GM03348 (cell line): ENCODE measurements around the gene CCT8L2.
"Not testable (repeated sequence)": the region's sequence is repeated elsewhere in the genome, so short reads cannot be mapped to it uniquely, and the experiment has no call there.

ENCODE experiments used
- DNase-seq: peaks from one replicate; pipeline ENCODE4 v3.0.0; 2012; ENCODE audit warnings: low spot score

CCT8L2 gene

DNA sequence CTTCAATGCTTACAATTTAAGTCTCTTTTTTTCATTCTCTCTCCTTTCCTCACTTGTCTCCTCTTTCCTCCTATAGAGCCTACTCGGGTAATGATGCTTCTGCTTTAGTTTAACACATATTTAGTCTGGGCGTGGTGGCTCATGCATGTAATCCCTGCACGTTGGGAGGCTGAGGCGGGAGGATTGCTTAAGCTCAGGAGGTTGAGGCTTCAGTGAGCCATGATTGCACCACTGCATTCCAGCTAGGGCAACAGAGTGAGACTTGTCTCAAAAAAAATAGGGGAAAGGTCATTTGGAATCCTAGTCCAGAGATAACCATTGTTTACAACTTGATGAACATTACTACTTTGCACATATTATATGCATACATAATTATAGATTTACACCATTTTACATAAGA is 1.4 kb upstream of the CCT8L2 start:
- no peak for DNase-seq

DNA sequence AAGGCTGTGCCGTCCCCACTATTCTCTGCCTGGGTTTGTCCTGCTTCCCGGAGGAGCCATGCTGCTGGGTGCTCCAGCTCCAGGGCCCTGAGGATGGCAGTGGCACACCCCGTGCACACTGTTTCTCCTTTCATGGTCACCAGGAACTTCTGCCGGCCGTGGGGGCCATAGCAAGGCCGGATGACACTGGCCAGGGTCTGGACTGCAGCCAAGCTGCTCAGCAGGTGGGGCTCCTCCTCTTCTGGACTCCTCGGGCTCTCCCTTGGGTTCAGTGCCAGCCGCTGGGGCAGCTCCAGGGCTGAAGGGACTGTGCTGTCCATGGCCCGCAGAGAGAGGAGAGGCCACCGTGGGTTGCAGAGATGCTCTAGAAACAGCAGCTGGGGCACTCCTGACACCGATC is 379 bp downstream of the CCT8L2 start:
- DNase-seq: not testable (repeated sequence)

- DNase-seq: not testable (repeated sequence)
Measured at GRCh38 chr22:16591136-16591535, 1.5 kb downstream of the CCT8L2 start.

DNA sequence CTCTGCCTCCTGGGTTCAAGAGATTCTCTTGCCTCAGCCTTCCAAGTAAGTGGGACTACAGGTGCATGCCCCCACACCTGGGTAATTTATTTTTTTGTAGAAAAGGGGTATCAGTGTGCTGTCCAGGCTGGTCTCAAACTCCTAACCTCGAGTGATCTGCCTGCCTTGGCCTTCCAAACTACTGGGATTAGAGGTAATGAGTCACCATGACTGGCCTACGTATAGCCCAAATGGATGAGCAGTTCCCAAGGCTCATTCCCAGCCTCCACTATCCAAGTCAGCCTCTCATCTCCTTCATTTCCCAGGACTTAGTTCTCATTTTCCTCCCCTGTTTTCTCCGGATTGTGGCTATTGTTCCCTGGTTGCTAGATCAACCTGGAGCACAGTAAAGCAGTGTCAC is 5.6 kb downstream of the CCT8L2 start:
- no peak for DNase-seq

DNA sequence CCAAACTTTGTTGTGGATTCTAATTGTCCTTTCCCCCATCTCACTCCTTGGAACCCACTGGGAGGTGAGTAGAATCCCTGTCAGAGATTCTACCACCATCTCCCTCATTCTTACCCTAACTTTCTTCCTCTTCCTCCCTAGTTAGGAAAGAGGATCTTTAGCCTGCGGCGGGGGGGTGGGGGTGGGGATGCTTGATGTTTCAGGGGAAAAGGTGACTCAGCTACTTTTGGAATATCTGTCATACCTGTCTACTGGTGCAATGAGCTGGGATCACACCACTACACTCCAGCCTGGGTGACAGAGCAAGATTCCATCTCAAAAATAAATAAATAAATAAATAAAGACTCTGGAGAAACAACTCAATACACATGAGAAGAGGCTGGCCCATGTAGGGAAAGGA is 6.4 kb downstream of the CCT8L2 start:
- DNase-seq: no peak

DNA sequence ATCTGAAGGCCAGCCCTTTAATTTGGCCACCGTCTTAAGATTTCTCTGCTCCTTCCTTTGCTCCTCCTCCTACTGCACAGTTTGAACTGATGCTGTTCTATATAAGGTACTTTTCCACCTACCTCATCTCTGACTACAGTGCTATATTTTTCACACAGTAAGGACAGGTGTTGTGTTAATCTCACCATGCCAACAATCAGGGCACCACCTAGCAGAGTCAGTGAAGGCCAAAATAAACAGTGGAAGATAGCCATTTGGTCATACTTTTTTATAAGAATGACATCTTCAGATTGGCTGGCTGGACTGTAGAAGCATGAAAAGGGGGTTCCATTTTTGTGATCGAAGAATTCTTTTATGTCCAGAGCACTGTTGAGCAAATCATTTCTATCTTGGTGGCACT is 11.7 kb downstream of the CCT8L2 start:
- DNase-seq: not testable (repeated sequence)

- not testable (repeated sequence) for DNase-seq
Measured at GRCh38 chr22:16569240-16569834, 23.3 kb downstream of the CCT8L2 start.

GRCh38 chr22:16568425-16568758 is 24.2 kb downstream of the CCT8L2 start:
- no peak for DNase-seq

- not testable (repeated sequence) for DNase-seq
Measured at GRCh38 chr22:16567617-16568424, 24.8 kb downstream of the CCT8L2 start.

DNA sequence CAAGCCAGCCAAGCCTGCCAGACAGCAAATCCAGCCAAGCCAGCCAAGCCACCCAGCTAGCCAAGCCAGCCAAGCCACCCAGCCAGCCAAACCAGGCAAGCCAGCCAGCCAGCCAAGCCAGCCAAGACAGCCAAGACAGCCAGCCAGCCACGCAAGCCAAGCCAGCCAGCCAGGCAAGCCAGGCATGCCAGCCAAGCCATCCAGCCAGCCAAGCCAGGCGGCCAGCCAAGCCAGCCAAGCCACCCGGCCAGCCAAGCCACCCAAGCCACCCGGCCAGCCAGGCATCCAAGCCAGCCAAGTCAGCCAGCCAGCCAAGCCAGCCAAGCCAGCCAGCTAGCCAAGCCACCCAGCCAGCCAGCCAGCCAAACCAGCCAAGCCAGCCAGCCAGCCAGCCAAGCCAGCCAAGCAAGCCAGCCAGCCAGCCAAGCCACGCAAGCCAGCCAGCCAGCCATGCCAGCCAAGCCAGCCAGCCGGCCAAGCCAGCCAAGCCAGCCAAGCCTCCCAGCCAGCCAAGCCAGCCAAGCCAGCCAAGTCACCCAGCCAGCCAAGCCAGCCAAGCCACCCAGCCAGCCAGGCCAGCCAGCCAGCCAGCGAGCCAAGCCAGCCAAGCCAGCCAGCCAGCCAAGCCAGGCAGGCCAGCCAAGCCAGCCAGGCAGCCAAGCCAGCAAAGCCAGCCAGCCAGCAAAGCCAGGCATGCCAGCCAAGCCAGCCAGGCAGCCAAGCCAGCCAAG is 26.0 kb downstream of the CCT8L2 start:
- DNase-seq: not testable (repeated sequence)

DNA sequence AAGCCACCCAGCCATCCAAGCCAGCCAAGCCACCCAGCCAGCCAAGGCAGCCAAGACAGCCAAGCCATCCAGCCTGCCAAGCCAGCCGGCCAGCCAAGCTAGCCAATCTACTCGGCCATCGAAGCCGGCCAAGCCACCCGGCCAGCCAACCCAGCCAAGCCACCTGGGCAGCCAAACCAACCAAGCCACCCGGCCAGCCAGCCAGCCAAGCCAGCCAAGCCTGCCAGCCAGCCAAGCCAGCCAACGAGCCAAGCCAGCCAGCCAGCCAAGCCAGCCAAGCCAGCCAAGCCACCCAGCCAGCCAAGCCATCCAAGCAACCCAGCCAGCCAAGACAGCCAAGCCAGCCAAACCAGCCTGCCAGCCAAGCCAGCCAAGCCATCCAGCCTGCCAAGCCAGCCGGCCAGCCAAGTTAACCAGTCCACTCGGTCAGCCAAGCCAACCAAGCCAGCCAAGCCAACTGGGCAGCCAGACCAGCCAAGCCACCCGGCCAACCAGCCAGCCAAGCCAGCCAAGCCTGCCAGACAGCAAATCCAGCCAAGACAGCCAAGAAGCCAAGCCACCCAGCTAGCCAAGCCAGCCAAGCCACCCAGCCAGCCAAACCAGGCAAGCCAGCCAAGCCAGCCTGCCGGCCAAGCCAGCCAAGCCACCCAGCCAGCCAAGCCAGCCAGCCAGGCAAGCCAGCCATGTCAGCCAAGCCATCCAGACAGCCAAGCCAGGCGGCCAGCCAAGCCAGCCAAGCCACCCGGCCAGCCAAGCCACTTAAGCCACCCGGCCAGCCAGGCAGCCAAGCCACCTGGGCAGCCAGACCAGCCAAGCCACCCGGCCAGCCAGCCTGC is 26.8 kb downstream of the CCT8L2 start:
- DNase-seq: not testable (repeated sequence)

DNA sequence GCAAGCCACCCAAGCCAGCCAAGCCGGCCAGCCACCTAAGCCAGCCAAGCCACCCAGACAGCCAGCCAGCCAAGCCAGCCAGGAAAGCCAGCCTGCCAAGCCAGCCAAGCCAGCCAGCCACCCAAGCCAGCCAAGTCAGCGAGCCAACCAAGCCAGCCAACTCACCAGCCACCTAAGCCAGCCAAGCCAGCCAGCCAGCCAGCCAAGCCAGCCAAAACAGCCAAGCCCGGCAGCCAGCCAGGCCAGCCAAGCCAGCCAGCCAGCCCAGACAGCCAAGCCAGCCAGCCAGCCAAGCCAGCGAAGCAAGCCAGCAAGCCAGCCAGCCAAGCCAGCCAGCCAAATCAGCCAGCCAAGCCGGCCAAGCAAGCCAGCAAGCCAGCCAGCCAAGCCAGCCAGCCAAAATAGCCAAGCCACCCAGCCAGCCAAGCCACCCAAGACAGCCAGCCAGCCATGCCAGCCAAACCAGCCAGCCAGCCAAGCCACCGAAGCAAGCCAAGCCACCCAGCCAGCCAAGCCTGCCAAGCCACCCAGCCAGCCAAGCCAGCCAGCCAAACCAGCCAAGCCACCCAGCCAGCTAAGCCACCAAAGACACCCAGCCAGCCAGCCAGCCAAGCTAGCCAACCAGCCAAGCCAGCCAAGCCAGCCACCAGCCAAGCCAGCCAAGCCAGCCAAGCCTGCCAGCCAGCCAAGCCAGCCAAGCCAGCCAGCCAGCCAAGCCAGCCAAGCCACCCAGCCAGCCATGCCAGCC is 27.6 kb downstream of the CCT8L2 start:
- not testable (repeated sequence) for DNase-seq

GRCh38 chr22:16563555-16564520 is 28.8 kb downstream of the CCT8L2 start:
- no peak for DNase-seq

DNA sequence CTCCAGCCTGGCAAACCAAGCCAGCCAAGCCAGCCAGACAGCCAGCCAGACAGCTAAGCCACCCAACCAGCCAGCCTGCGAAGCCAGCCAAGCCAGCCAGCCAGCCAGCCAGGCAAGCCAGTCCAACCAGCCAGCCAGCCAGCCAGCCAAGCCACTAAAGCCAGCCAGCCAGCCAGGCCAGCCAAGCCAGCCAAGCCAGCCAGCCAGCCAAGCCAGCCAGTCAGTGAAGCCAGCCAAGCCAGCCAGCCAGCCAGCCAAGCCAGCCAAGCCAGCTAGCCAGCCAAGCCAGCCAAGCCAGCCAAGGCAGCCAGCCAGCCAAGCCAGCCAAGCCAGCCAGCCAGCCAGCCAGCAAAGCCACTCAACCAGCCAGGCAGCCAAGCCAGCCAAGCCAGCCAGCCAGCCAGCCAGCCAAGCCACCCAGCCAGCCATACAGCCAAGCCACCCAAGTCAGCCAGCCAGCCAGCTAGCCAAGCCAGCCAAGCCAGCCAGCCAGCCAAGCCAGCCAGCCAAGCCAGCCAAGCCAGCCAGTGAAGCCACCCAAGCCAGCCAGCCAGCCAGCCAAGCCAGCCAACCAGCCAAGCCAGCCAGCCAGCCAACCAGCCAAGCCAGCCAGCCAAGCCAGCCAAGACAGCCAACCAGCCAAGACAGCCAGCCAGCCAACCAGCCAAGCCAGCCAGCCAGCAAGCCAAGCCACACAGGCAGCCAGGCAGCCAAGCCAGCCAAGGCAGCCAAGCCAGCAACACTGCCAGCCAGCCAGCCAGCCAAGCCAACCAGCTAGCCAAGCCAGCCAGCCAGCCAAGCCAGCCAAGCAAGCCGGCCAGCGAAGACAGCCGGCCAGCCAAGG is 29.7 kb downstream of the CCT8L2 start:
- no peak for DNase-seq

- DNase-seq: not testable (repeated sequence)
Measured at GRCh38 chr22:16561093-16561658, 31.4 kb downstream of the CCT8L2 start.

DNA sequence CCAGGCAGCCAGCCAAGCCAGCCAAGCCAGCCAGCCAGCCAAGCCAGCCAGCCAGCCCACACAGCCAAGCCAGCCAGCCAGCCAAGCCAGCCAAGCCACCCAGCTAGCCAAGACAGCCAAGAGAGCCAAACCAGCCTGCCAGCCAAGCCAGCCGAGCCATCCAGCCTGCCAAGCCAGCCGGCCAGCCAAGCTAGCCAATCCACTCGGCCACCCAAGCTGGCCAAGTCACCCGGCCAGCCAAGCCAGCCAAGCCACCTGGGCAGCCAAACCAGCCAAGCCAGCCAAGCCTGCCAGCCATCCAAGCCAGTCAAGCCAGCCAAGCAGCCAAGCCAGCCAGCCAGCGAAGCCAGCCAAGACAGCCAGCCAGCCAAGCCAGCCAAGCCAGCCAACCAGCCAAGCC is 32.0 kb downstream of the CCT8L2 start:
- not testable (repeated sequence) for DNase-seq

- not testable (repeated sequence) for DNase-seq
Measured at GRCh38 chr22:16559996-16560395, 32.6 kb downstream of the CCT8L2 start.

GRCh38 chr22:16559056-16559955 is 33.3 kb downstream of the CCT8L2 start:
- DNase-seq: no peak
